T-helper 1 cell treated with Interleukin-12 subunit alpha and Interleukin-12 subunit beta and Interleukin-4 antibody, amounts not matched to agents 30 μg/mL and 1 μg/mL, for 36 hours (primary cell): Measurements from ENCODE around the gene FAM120C.

Source experiments
- H3K27ac Mint-ChIP-seq: one replicate; pipeline ENCODE4 v1.8.0; 2021; ENCODE audit warnings: mild to moderate bottlenecking, mixed read lengths
- H3K27me3 Mint-ChIP-seq: one replicate; pipeline ENCODE4 v1.8.0; 2021; ENCODE audit warnings: low read depth, mixed read lengths
- H3K36me3 Mint-ChIP-seq: one replicate; pipeline ENCODE4 v1.8.0; 2021; ENCODE audit warnings: low read depth, mixed read lengths
- H3K4me1 Mint-ChIP-seq: one replicate; pipeline ENCODE4 v1.8.0; 2021; ENCODE audit warnings: low read depth, mixed read lengths
- H3K4me3 Mint-ChIP-seq: one replicate; pipeline ENCODE4 v1.8.0; 2021; ENCODE audit warnings: mild to moderate bottlenecking, moderate library complexity, mixed read lengths
- H3K9me3 Mint-ChIP-seq: one replicate; pipeline ENCODE4 v1.8.0; 2021; ENCODE audit warnings: mixed read lengths

Gene FAM120C

GRCh38 chrX:54085666-54086065 lies 97.4 kb downstream of the FAM120C start:
- Mint-ChIP-seq H3K4me3 (no peak overlapping the region), H3K9me3 (no peaks in the 10 kb centered on the region), H3K36me3 (no peaks in the 10 kb centered on the region), H3K4me1 (no peaks in the 10 kb centered on the region), H3K27ac (no peak overlapping the region), H3K27me3 (no peaks in the 10 kb centered on the region)

GRCh38 chrX:54076903-54077302 lies 106.2 kb downstream of the FAM120C start:
- H3K4me3 Mint-ChIP-seq, result no peak overlapping the region
- H3K27me3 Mint-ChIP-seq, result no peaks in the 10 kb centered on the region
- no peaks in the 10 kb centered on the region for H3K36me3 Mint-ChIP-seq
- no peak overlapping the region for H3K27ac Mint-ChIP-seq
- H3K4me1 Mint-ChIP-seq, result no peaks in the 10 kb centered on the region
- no peaks in the 10 kb centered on the region for H3K9me3 Mint-ChIP-seq

- no peaks in the 10 kb centered on the region for H3K36me3 Mint-ChIP-seq
- no peak overlapping the region for H3K4me3 Mint-ChIP-seq
- H3K27ac Mint-ChIP-seq, result no peak overlapping the region
- no peaks in the 10 kb centered on the region for H3K9me3 Mint-ChIP-seq
- no peaks in the 10 kb centered on the region for H3K27me3 Mint-ChIP-seq
- H3K4me1 Mint-ChIP-seq, result no peaks in the 10 kb centered on the region
Observed at GRCh38 chrX:54074826-54075225, 108.2 kb downstream of the FAM120C start.

GRCh38 chrX:54067766-54068165 lies 115.3 kb downstream of the FAM120C start:
- no peaks in the 10 kb centered on the region for H3K4me1 Mint-ChIP-seq
- no peaks in the 10 kb centered on the region for H3K9me3 Mint-ChIP-seq
- H3K27ac Mint-ChIP-seq, result no peak overlapping the region
- no peak overlapping the region for H3K4me3 Mint-ChIP-seq
- no peaks in the 10 kb centered on the region for H3K27me3 Mint-ChIP-seq
- H3K36me3 Mint-ChIP-seq, result no peaks in the 10 kb centered on the region

- Mint-ChIP-seq H3K4me1 (no peaks in the 10 kb centered on the region), H3K27me3 (no peaks in the 10 kb centered on the region), H3K36me3 (no peaks in the 10 kb centered on the region), H3K9me3 (no peaks in the 10 kb centered on the region), H3K4me3 (no peak overlapping the region), H3K27ac (no peak overlapping the region)
Observed at GRCh38 chrX:54066841-54067240, 116.2 kb downstream of the FAM120C start.

GRCh38 chrX:54064564-54064963 lies 118.5 kb downstream of the FAM120C start:
- H3K4me1 Mint-ChIP-seq, result no peaks in the 10 kb centered on the region
- no peaks in the 10 kb centered on the region for H3K9me3 Mint-ChIP-seq
- H3K27ac Mint-ChIP-seq, result no peak overlapping the region
- H3K4me3 Mint-ChIP-seq, result no peak overlapping the region
- H3K27me3 Mint-ChIP-seq, result no peaks in the 10 kb centered on the region
- H3K36me3 Mint-ChIP-seq, result no peaks in the 10 kb centered on the region

GRCh38 chrX:54063361-54063760 lies 119.7 kb downstream of the FAM120C start:
- Mint-ChIP-seq H3K27ac (no peak overlapping the region), H3K36me3 (no peaks in the 10 kb centered on the region), H3K4me3 (no peak overlapping the region), H3K4me1 (no peaks in the 10 kb centered on the region), H3K27me3 (no peaks in the 10 kb centered on the region), H3K9me3 (no peaks in the 10 kb centered on the region)

GRCh38 chrX:54049801-54050200 lies 133.3 kb downstream of the FAM120C start:
- Mint-ChIP-seq H3K4me3 (no peak overlapping the region), H3K27ac (no peak overlapping the region), H3K36me3 (no peaks in the 10 kb centered on the region), H3K9me3 (no peaks in the 10 kb centered on the region), H3K4me1 (peaks cover 8% of the 10 kb centered on the region), H3K27me3 (no peaks in the 10 kb centered on the region)

GRCh38 chrX:54048412-54048811 lies 134.6 kb downstream of the FAM120C start:
- H3K9me3 Mint-ChIP-seq, result no peaks in the 10 kb centered on the region
- no peaks in the 10 kb centered on the region for H3K27me3 Mint-ChIP-seq
- no peak overlapping the region for H3K27ac Mint-ChIP-seq
- H3K4me1 Mint-ChIP-seq, result peaks cover 10% of the 10 kb centered on the region
- H3K4me3 Mint-ChIP-seq, result no peak overlapping the region
- peaks cover 3% of the 10 kb centered on the region for H3K36me3 Mint-ChIP-seq

- no peaks in the 10 kb centered on the region for H3K9me3 Mint-ChIP-seq
- peaks cover 15% of the 10 kb centered on the region for H3K4me1 Mint-ChIP-seq
- H3K36me3 Mint-ChIP-seq, result peaks cover 11% of the 10 kb centered on the region
- H3K4me3 Mint-ChIP-seq, result peak overlapping the region; percentile 21
- H3K27me3 Mint-ChIP-seq, result no peaks in the 10 kb centered on the region
- H3K27ac Mint-ChIP-seq, result peak overlapping the region; percentile 95
Observed at GRCh38 chrX:54045563-54046228, 137.4 kb downstream of the FAM120C start.

- Mint-ChIP-seq H3K4me1 (peaks cover 16% of the 10 kb centered on the region), H3K36me3 (peaks cover 15% of the 10 kb centered on the region), H3K27ac (peak overlapping the region; percentile 95), H3K4me3 (peak overlapping the region; percentile 90), H3K9me3 (no peaks in the 10 kb centered on the region), H3K27me3 (no peaks in the 10 kb centered on the region)
Observed at GRCh38 chrX:54044877-54045338, 138.1 kb downstream of the FAM120C start.

GRCh38 chrX:54044126-54044876 lies 138.8 kb downstream of the FAM120C start, which contains the start of gene PHF8:
Gene PHF8, minus strand, starts transcription at chrX:54044473. Its CDS starts 1,745 bp downstream, at chrX:54042728.
- no peaks in the 10 kb centered on the region for H3K9me3 Mint-ChIP-seq

GRCh38 chrX:54043541-54044125 lies 139.4 kb downstream of the FAM120C start:
- Mint-ChIP-seq H3K27me3 (no peaks in the 10 kb centered on the region), H3K4me1 (peaks cover 16% of the 10 kb centered on the region), H3K9me3 (no peaks in the 10 kb centered on the region), H3K4me3 (peak overlapping the region; percentile 90), H3K27ac (peak overlapping the region; percentile 95), H3K36me3 (peaks cover 15% of the 10 kb centered on the region)

More at GRCh38 chrX:54044126-54044876, 138.8 kb downstream of the FAM120C start, which contains the start of gene PHF8:
- Mint-ChIP-seq H3K4me3 (peak within 1 kb of the TSS; percentile 90), H3K36me3 (peaks cover 15% of the 10 kb centered on the region), H3K27me3 (no peaks in the 10 kb centered on the region), H3K27ac (peak within 1 kb of the TSS; percentile 95), H3K4me1 (peaks cover 16% of the 10 kb centered on the region)

GRCh38 chrX:54043056-54043455 lies 140.0 kb downstream of the FAM120C start:
- H3K4me3 Mint-ChIP-seq, result peak overlapping the region; percentile 90
- H3K27me3 Mint-ChIP-seq, result no peaks in the 10 kb centered on the region
- no peaks in the 10 kb centered on the region for H3K9me3 Mint-ChIP-seq
- H3K4me1 Mint-ChIP-seq, result peaks cover 16% of the 10 kb centered on the region
- peaks cover 15% of the 10 kb centered on the region for H3K36me3 Mint-ChIP-seq
- H3K27ac Mint-ChIP-seq, result peak overlapping the region; percentile 95

- Mint-ChIP-seq H3K27me3 (no peaks in the 10 kb centered on the region), H3K4me1 (peaks cover 16% of the 10 kb centered on the region), H3K4me3 (peak overlapping the region; percentile 90)
Observed at GRCh38 chrX:54042609-54043021, 140.4 kb downstream of the FAM120C start.

More at GRCh38 chrX:54042609-54043021, 140.4 kb downstream of the FAM120C start:
- peak overlapping the region; percentile 95 for H3K27ac Mint-ChIP-seq
- H3K36me3 Mint-ChIP-seq, result peaks cover 15% of the 10 kb centered on the region
- H3K9me3 Mint-ChIP-seq, result no peaks in the 10 kb centered on the region
